HCT116 (cell line): Measurements from ENCODE around the gene GMPPA. TPM values are rescaled to one million over a fixed set of nuclear protein-coding genes. Genes with fewer than 3 reads are reported as not detected.

Experiments used
- ATAC-seq: fragments of 200-7000 bp; cut with Tn5 transposase; 2 replicates; pipeline ENCODE4 v1.9.1; 2020; ENCODE audit warnings: mild to moderate bottlenecking, moderate library complexity
- BruUV-seq: library from RNA; stranded (reverse); fragments of 400-500 nt; replicated peaks from 2 replicates; lab custom pipeline; 2021; lab: Mats Ljungman, UMichigan
- CTCF ChIA-PET: fragments of 300-600 bp; sonication (Branson Sonifier 250); formaldehyde crosslinking; loops from one replicate; lab custom pipeline; 2021; ENCODE audit warnings: antibody characterized with exemption; lab: Charles Lee
- POLR2A ChIA-PET: fragments of 300-600, 350-600 bp; sonication (Branson Sonifier 250); formaldehyde crosslinking; loops from one replicate; lab custom pipeline; 2021; ENCODE audit warnings: antibody characterized with exemption; lab: Charles Lee
- RAD21 ChIA-PET, 2 experiments: fragments of 300-600 bp; sonication (Branson Sonifier 250); formaldehyde crosslinking; loops; one replicate each; lab custom pipeline; 2023; ENCODE audit warnings: low total read pairs in 2 of 2; ENCODE audit not compliant: uncharacterized antibody in 2 of 2, unreplicated experiment in 2 of 2, low non-redundant PET in 1 of 2; lab: Charles Lee
- DNase-seq: peaks from one replicate; pipeline ENCODE4 v3.0.0-alpha.2; 2010; ENCODE audit warnings: low read depth, low spot score
- H2AFZ ChIP-seq: fragments of 200-600 bp; shearing (Covaris generic), sonication (generic); 2 replicates; pipeline ENCODE4 v1.6.1; 2017; ENCODE audit warnings: low read depth, mixed run types, mixed read lengths, antibody characterized with exemption, low read length; ENCODE audit not compliant: poor library complexity, severe bottlenecking
- H3K27ac ChIP-seq: 2 replicates; pipeline ENCODE4 v1.5.1; 2012; ENCODE audit warnings: low read depth, low read length
- H3K27me3 ChIP-seq: fragments of 200-600 bp; sonication (generic); 2 replicates; pipeline ENCODE4 v1.6.1; 2016; ENCODE audit warnings: mixed run types, low read length, mixed read lengths; ENCODE audit not compliant: insufficient read depth
- H3K36me3 ChIP-seq, 2 experiments: fragments of 200-500 bp in 1 of 2; fragments of 200-600 bp in 1 of 2; sonication (Bioruptor generic) in 1 of 2; sonication (generic) in 1 of 2; 2 replicates each; pipeline versions ENCODE4 v1.5.1 to v1.6.1; 2014 to 2016; ENCODE audit warnings: low read length in 2 of 2, inconsistent platforms in 1 of 2, mixed read lengths in 1 of 2, mixed run types in 1 of 2; ENCODE audit not compliant: insufficient read depth in 2 of 2, control insufficient read depth in 1 of 2
- H3K4me1 ChIP-seq, 2 experiments: fragments of 200-600 bp in 1 of 2; sonication (generic) in 1 of 2; 2 replicates each; pipeline versions ENCODE4 v1.5.1 to v1.6.1; 2012 to 2017; ENCODE audit warnings: low read length in 2 of 2, inconsistent platforms in 1 of 2, mild to moderate bottlenecking in 1 of 2, mixed read lengths in 1 of 2, mixed run types in 1 of 2, moderate library complexity in 1 of 2; ENCODE audit not compliant: insufficient read depth in 2 of 2, control insufficient read depth in 1 of 2
- H3K4me2 ChIP-seq: fragments of 200-600 bp; sonication (generic); 2 replicates; pipeline ENCODE4 v1.6.1; 2017; ENCODE audit warnings: mixed run types, low read length, mixed read lengths
- H3K4me3 ChIP-seq, 2 experiments: fragments of 200-600 bp in 1 of 2; sonication (generic) in 1 of 2; replicated peaks in 1 of 2; 2 replicates each; pipeline ENCODE4 v1.5.1; 2011 to 2016; ENCODE audit warnings: low read length in 2 of 2, control low read depth in 1 of 2, low read depth in 1 of 2, mild to moderate bottlenecking in 1 of 2, mixed read lengths in 1 of 2, mixed run types in 1 of 2
- H3K79me2 ChIP-seq: fragments of 200-600 bp; sonication (generic); 2 replicates; pipeline ENCODE4 v1.6.1; 2017; ENCODE audit warnings: mild to moderate bottlenecking, mixed run types, low read length, moderate library complexity, mixed read lengths; ENCODE audit not compliant: insufficient read depth
- H3K9ac ChIP-seq: fragments of 200-600 bp; sonication (generic); 2 replicates; pipeline ENCODE4 v1.6.1; 2016; ENCODE audit warnings: low read length, mixed read lengths
- H3K9me2 ChIP-seq: fragments of 200-600 bp; sonication (generic), shearing (Covaris generic); 2 replicates; pipeline ENCODE4 v1.6.1; 2017; ENCODE audit warnings: mixed run types, mild to moderate bottlenecking, moderate library complexity; ENCODE audit not compliant: insufficient read depth
- H3K9me3 ChIP-seq, 2 experiments: fragments of 200-500 bp in 1 of 2; fragments of 200-600 bp in 1 of 2; sonication (Bioruptor generic) in 1 of 2; sonication (generic) in 1 of 2; 2 replicates each; pipeline ENCODE4 v1.6.1; 2014 to 2017; ENCODE audit warnings: low read length in 2 of 2, mixed read lengths in 2 of 2, inconsistent platforms in 1 of 2, low read depth in 1 of 2, mild to moderate bottlenecking in 1 of 2, mixed run types in 1 of 2, moderate library complexity in 1 of 2; ENCODE audit not compliant: control insufficient read depth in 1 of 2, insufficient read depth in 1 of 2
- H4K20me1 ChIP-seq: fragments of 200-600 bp; sonication (generic), shearing (Covaris generic); 2 replicates; pipeline ENCODE4 v1.6.1; 2017; ENCODE audit warnings: mixed run types, mild to moderate bottlenecking, moderate library complexity; ENCODE audit not compliant: insufficient read depth
- EGR1 ChIP-seq: IDR thresholded peaks from 2 replicates; pipeline ENCODE4 v1.6.1; 2012; ENCODE audit warnings: low read depth
- ELF1 ChIP-seq: IDR thresholded peaks from 2 replicates; pipeline ENCODE4 v1.6.1; 2012; ENCODE audit warnings: low read depth, borderline replicate concordance
- EZH2 ChIP-seq: fragments of 200-600 bp; sonication (generic); IDR thresholded peaks from 2 replicates; pipeline ENCODE4 v1.6.1; 2017; ENCODE audit warnings: antibody characterized with exemption, mixed run types
- EZH2phosphoT487 ChIP-seq: fragments of 200-600 bp; IDR thresholded peaks from 2 replicates; pipeline ENCODE4 v1.6.1; 2018; ENCODE audit warnings: antibody characterized with exemption, borderline replicate concordance
- FOSL1 ChIP-seq: IDR thresholded peaks from 2 replicates; pipeline ENCODE4 v1.6.1; 2012; ENCODE audit warnings: low read depth
- RAD21 ChIP-seq: IDR thresholded peaks from 2 replicates; pipeline ENCODE4 v1.6.1; 2012; ENCODE audit warnings: low read depth, mild to moderate bottlenecking
- SRF ChIP-seq: IDR thresholded peaks from 2 replicates; pipeline ENCODE4 v1.6.1; 2012; ENCODE audit warnings: low read depth
- TCF7L2 ChIP-seq: IDR thresholded peaks from 2 replicates; pipeline ENCODE4 v1.7.0; 2011; ENCODE audit warnings: borderline replicate concordance, inconsistent platforms; ENCODE audit not compliant: insufficient read depth, insufficient read length; ENCODE audit errors: extremely low read depth
- YY1 ChIP-seq: IDR thresholded peaks from 2 replicates; pipeline ENCODE4 v1.6.1; 2011; ENCODE audit warnings: low read length, low read depth, moderate library complexity, mild to moderate bottlenecking; ENCODE audit not compliant: insufficient replicate concordance; ENCODE audit errors: extremely low read depth
- ZNF274 ChIP-seq: fragments of 200-500 bp; sonication (Bioruptor generic); IDR thresholded peaks from 2 replicates; pipeline ENCODE4 v1.6.1; 2014; ENCODE audit warnings: mild to moderate bottlenecking, low read depth, low read length, inconsistent platforms
- intact Hi-C: fragments of 100-400 bp; cut with micrococcal nuclease; formaldehyde crosslinking; loops from 2 replicates; pipeline ENCODE4 v1.10.0; 2022
- total RNA-seq: library from RNA; stranded (reverse); gene quantifications from one replicate; pipeline ENCODE4 v1.2.1, GENCODE V29; 2021; ENCODE audit not compliant: unreplicated experiment
- TF ChIP-seq, protein P1 (sequence below): IDR thresholded peaks from 2 replicates; pipeline ENCODE4 v1.6.1; 2012
- TF ChIP-seq, protein P2 (sequence below): IDR thresholded peaks from 2 replicates; pipeline ENCODE4 v1.6.1; 2012

The GMPPA gene
- total RNA-seq, 1 experiment from 2014 or later = 71.8 TPM

DNA sequence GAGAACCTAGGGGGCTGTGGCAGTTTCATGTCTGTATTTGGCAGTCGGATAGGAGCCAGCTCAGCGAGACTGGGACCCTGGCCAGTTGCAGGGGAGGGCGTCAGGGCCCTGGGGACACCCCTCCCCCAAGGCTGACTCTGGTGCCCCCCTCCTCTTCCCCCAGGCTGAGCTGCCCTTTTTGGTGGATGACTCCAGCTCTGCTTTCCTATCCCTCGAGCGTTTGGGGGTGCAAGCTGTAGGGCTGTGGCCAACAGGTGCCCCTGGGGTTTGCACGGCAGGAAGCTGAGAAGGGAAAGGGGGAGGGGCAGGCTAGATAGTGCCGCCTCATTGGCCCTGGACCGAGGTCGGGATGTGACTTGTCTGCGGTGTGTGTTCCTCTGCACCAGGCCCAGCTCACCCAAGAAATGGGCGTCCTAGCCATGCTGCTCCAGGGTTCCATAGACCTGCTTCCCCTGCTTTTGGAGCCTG, 37.6 kb upstream of the GMPPA start (continued):
- TF ChIP-seq EZH2phosphoT487 (no peak), ZNF274 (no peak), EZH2 (no peak), EGR1 (no peak)

DNA sequence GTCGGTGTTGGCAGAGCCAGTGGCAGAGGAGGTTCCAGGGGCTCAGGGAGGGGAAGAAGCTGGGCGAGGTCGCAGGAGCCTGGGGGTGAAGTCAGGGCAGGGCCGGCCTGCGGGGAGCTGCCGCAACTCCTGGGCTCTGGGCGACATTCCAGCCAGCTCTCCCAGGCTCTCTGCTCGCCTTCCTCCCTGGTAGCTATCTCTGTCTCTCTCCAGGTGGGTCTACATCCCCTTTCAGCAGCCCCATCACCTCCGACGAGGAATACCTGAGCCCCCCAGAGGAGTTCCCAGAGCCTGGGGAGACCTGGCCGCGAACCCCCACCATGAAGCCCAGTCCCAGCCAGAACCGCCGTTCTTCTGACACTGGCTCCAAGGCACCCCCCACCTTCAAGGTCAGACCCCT, 37.0 kb upstream of the GMPPA start:
- POLR2A ChIA-PET = no interaction called here
- CTCF ChIA-PET = interaction anchor here (1.1 to 1.6 kb wide), 2 partner anchors 15 to 68 kb away, joined by 3 read pairs; no protein-coding TSS in a partner anchor

More for the DNA sequence above, 37.0 kb upstream of the GMPPA start:
- TF ChIP-seq TCF7L2 = no peak
- TF ChIP-seq, protein P1, sequence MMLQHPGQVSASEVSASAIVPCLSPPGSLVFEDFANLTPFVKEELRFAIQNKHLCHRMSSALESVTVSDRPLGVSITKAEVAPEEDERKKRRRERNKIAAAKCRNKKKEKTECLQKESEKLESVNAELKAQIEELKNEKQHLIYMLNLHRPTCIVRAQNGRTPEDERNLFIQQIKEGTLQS = no peak
- no peak for TF ChIP-seq ELF1
- no peak for TF ChIP-seq SRF
- no peak for TF ChIP-seq FOSL1
- TF ChIP-seq, protein P2, sequence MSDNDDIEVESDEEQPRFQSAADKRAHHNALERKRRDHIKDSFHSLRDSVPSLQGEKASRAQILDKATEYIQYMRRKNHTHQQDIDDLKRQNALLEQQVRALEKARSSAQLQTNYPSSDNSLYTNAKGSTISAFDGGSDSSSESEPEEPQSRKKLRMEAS = no peak
- no peak for TF ChIP-seq RAD21
- TF ChIP-seq YY1 = no peak
- H3K9ac ChIP-seq = no peak overlapping the region
- no peak overlapping the region for H3K4me3 ChIP-seq
- BruUV-seq = no TSS peak
- H3K4me2 ChIP-seq = no peak overlapping the region
- H3K36me3 ChIP-seq = peaks cover 3 to 14% of the 10 kb centered on the region in 2 experiments; a peak in 3 of 4 replicates
- H3K27ac ChIP-seq = no peak overlapping the region
- H3K9me2 ChIP-seq = no peaks in the 10 kb centered on the region
- H3K9me3 ChIP-seq = no peaks in the 10 kb centered on the region
- no peak overlapping the region for H2AFZ ChIP-seq
- ATAC-seq = no peak
- intact Hi-C loops = no loop called here
- RAD21 ChIA-PET = no interaction called here
- H3K27me3 ChIP-seq = no peaks in the 10 kb centered on the region
- H3K79me2 ChIP-seq = no peaks in the 10 kb centered on the region; the same call in 1 of the 2 replicates
- peaks cover 0 to 33% of the 10 kb centered on the region in 2 experiments; a peak in 2 of 4 replicates for H3K4me1 ChIP-seq
- H4K20me1 ChIP-seq = no peaks in the 10 kb centered on the region
- no peak for DNase-seq
